GM19043 (cell line): ENCODE data around the gene GUCD1.
"Not testable (repeated sequence)": the region's sequence is repeated elsewhere in the genome, so short reads cannot be mapped to it uniquely, and the experiment has no call there.

Experiments used
- ATAC-seq: cut with Tn5 transposase; IDR thresholded peaks from one replicate; pipeline ENCODE4 v1.9.1; 2021; ENCODE audit warnings: low read depth; ENCODE audit not compliant: unreplicated experiment

The GUCD1 gene

GRCh38 chr22:24535348-24535747 lies 19.6 kb downstream of the GUCD1 start:
- ATAC-seq: no peak

- ATAC-seq: no peak
Observed at GRCh38 chr22:24532075-24532474, 22.9 kb downstream of the GUCD1 start.

- not testable (repeated sequence) for ATAC-seq
Observed at GRCh38 chr22:24530968-24531367, 24.0 kb downstream of the GUCD1 start.

- no peak for ATAC-seq
Observed at GRCh38 chr22:24529898-24530297, 25.0 kb downstream of the GUCD1 start.

- no peak for ATAC-seq
Observed at GRCh38 chr22:24526191-24526590, 28.7 kb downstream of the GUCD1 start.

- ATAC-seq: no peak
Observed at GRCh38 chr22:24525416-24526037, 29.4 kb downstream of the GUCD1 start.

GRCh38 chr22:24523873-24524272 lies 31.1 kb downstream of the GUCD1 start:
- ATAC-seq: no peak

GRCh38 chr22:24521791-24522245 lies 33.1 kb downstream of the GUCD1 start:
- no peak for ATAC-seq

- ATAC-seq: no peak
Observed at GRCh38 chr22:24519496-24519895, 35.4 kb downstream of the GUCD1 start.

- ATAC-seq: no peak
Observed at GRCh38 chr22:24518771-24519485, 36.0 kb downstream of the GUCD1 start.

GRCh38 chr22:24518228-24518627 lies 36.7 kb downstream of the GUCD1 start:
- ATAC-seq: no peak

GRCh38 chr22:24517446-24517845 lies 37.5 kb downstream of the GUCD1 start:
- no peak for ATAC-seq

GRCh38 chr22:24516301-24516737 lies 38.6 kb downstream of the GUCD1 start:
- ATAC-seq: no peak

- ATAC-seq: no peak
Observed at GRCh38 chr22:24515027-24515338, 40.0 kb downstream of the GUCD1 start.

- no peak for ATAC-seq
Observed at GRCh38 chr22:24514241-24515026, 40.5 kb downstream of the GUCD1 start.

- no peak for ATAC-seq
Observed at GRCh38 chr22:24513378-24514240, 41.3 kb downstream of the GUCD1 start.

GRCh38 chr22:24512043-24512442 lies 42.9 kb downstream of the GUCD1 start:
- ATAC-seq: no peak

GRCh38 chr22:24510637-24511625 lies 44.0 kb downstream of the GUCD1 start:
- ATAC-seq: no peak

- ATAC-seq: no peak
Observed at GRCh38 chr22:24507716-24508115, 47.2 kb downstream of the GUCD1 start.
